Esophagus (tissue), 2 donors: ENCODE data around the gene PVALEF. TPM values are rescaled to one million over a fixed set of nuclear protein-coding genes. Genes with fewer than 3 reads are reported as not detected.
"Not testable (repeated sequence)": the region's sequence is repeated elsewhere in the genome, so short reads cannot be mapped to it uniquely, and the experiment has no call there.

ENCODE experiments used
- H3K27ac ChIP-seq, 2 donors: one replicate each; pipeline ENCODE4 v1.5.1; 2013; ENCODE audit warnings: low read depth in 2 of 2, mild to moderate bottlenecking in 2 of 2, inconsistent platforms in 1 of 2, low read length in 1 of 2, moderate library complexity in 1 of 2
- H3K27me3 ChIP-seq, 2 donors: one replicate each; pipeline ENCODE4 v1.6.1; 2013; ENCODE audit warnings: low read length in 2 of 2, control low read depth in 1 of 2, mild to moderate bottlenecking in 1 of 2; ENCODE audit not compliant: insufficient read depth in 2 of 2, control insufficient read depth in 1 of 2
- H3K36me3 ChIP-seq, 2 donors: one replicate each; pipeline ENCODE4 v1.6.1; 2013; ENCODE audit warnings: low read length in 1 of 2; ENCODE audit not compliant: control insufficient read depth in 2 of 2, insufficient read depth in 2 of 2
- H3K4me1 ChIP-seq, 2 donors: one replicate each; pipeline ENCODE4 v1.6.1; 2013; ENCODE audit warnings: low read length in 1 of 2; ENCODE audit not compliant: control insufficient read depth in 2 of 2, insufficient read depth in 2 of 2
- H3K4me3 ChIP-seq, 2 donors: one replicate each; pipeline ENCODE4 v1.5.1; 2013; ENCODE audit warnings: low read length in 2 of 2, mild to moderate bottlenecking in 2 of 2, low read depth in 1 of 2, moderate library complexity in 1 of 2
- H3K9me3 ChIP-seq, 2 donors: one replicate each; pipeline ENCODE4 v1.6.1; 2013; ENCODE audit warnings: mild to moderate bottlenecking in 2 of 2, low read depth in 1 of 2, low read length in 1 of 2, moderate library complexity in 1 of 2; ENCODE audit not compliant: control insufficient read depth in 2 of 2, insufficient read depth in 1 of 2
- WGBS, 2 donors: extraction: QIAGEN DNeasy Blood & Tissue Kit; methylation state at CpG; one replicate each; pipeline ENCODE4 v1.1.7; 2013; 5-methylcytosine and 5-hydroxymethylcytosine counted together
- polyA plus RNA-seq, 2 donors: library from polyadenylated mRNA; stranded (reverse); fragments of 200-250 nt; gene quantifications; one replicate each; pipeline ENCODE4 v1.2.3, GENCODE V29; 2013
- donor health status: healthy with polysubstance abuse.
- donor health status: Bipolar disorder and iron deficiency.

The PVALEF gene
- polyA plus RNA-seq, 2 donors = not detected

DNA sequence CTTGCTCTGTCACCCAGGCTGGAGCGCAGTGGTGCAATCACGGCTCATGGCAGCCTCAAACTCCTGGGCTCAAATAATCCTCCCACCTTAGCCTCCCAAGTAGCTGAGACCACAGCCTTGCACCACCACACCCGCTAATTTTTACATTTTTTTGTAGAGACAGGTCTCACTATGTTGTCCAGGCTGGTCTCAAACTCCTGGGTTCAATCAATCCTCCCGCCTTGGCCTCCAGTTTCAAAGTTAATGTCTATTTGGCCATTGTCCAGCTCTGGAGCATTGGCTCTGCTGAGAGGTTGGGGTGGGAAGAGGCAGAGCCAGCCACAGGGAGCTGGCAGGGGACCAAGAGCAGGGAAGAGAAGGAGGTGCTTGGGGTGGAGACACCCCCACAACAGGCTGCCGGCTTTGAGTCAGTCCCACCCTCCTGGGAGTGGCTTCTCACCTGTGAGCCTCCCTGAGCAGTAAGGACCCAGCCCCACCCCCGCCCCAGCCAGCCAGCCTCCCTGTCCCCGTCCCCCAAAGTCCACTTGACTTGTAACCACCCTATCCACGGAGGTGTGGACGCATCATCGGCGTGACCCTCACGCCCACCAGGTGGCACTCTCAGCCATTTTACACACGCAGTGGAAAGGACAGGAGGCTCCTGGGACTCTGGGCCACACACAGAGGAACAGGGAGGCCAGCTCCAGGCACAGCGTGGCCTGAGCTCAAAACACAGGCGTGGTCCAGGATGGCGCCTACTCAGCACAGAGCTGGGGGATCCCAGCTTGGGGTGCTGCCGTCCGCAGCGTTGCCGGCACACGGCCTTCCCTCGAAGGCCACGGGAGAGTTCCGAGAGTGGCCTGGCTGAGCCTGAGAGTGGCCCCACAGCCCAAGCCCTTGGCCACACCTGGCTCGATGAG is 22.8 kb upstream of the PVALEF start:
- WGBS, 2 donors = 33 to 41% methylated on average over 25 of the region's 25 CpGs
- Histone ChIP-seq H3K4me1 (peaks cover 0 to 12% of the 10 kb centered on the region in 2 donors), H3K27me3 (no peaks in the 10 kb centered on the region), H3K27ac (no peak overlapping the region), H3K36me3 (no peaks in the 10 kb centered on the region), H3K9me3 (peaks cover 0 to 9% of the 10 kb centered on the region in 2 donors), H3K4me3 (no peak overlapping the region)

- 62 to 68% methylated on average over 7 to 11 of the region's 11 CpGs for WGBS, 2 donors
- Histone ChIP-seq H3K4me1 (peaks cover 0 to 7% of the 10 kb centered on the region in 2 donors), H3K27ac (no peak overlapping the region), H3K9me3 (peaks cover 0 to 3% of the 10 kb centered on the region in 2 donors), H3K27me3 (no peaks in the 10 kb centered on the region), H3K4me3 (no peak overlapping the region), H3K36me3 (no peaks in the 10 kb centered on the region)
Observed at GRCh38 chr17:81143200-81143527, 22.1 kb upstream of the PVALEF start.

GRCh38 chr17:81143717-81144422 is 21.4 kb upstream of the PVALEF start:
- WGBS, 2 donors = 70 to 71% methylated on average over 16 to 17 of the region's 17 CpGs

GRCh38 chr17:81144423-81144781 is 20.9 kb upstream of the PVALEF start:
- Histone ChIP-seq H3K4me3 (no peak overlapping the region), H3K27me3 (no peaks in the 10 kb centered on the region), H3K9me3 (no peaks in the 10 kb centered on the region), H3K27ac (no peak overlapping the region), H3K36me3 (no peaks in the 10 kb centered on the region), H3K4me1 (peaks cover 0 to 3% of the 10 kb centered on the region in 2 donors)
- WGBS, 2 donors = 85 to 89% methylated on average over 14 of the region's 14 CpGs

More at GRCh38 chr17:81143717-81144422, 21.4 kb upstream of the PVALEF start:
- H3K27me3 ChIP-seq = no peaks in the 10 kb centered on the region
- no peak overlapping the region for H3K4me3 ChIP-seq
- no peaks in the 10 kb centered on the region for H3K9me3 ChIP-seq
- no peak overlapping the region for H3K27ac ChIP-seq
- H3K36me3 ChIP-seq = no peaks in the 10 kb centered on the region
- peaks cover 0 to 3% of the 10 kb centered on the region in 2 donors for H3K4me1 ChIP-seq

- 80 to 84% methylated on average over 10 of the region's 10 CpGs for WGBS, 2 donors
- not testable (repeated sequence) for H3K4me1 ChIP-seq, H3K4me3 ChIP-seq, H3K27ac ChIP-seq, H3K27me3 ChIP-seq, H3K9me3 ChIP-seq, H3K36me3 ChIP-seq
Observed at GRCh38 chr17:81146208-81146607, 19.1 kb upstream of the PVALEF start.

- Histone ChIP-seq H3K4me1 (peaks cover 0 to 3% of the 10 kb centered on the region in 2 donors), H3K27ac (no peak overlapping the region), H3K4me3 (no peak overlapping the region), H3K27me3 (no peaks in the 10 kb centered on the region), H3K9me3 (no peaks in the 10 kb centered on the region), H3K36me3 (no peaks in the 10 kb centered on the region)
- WGBS, 2 donors = 70 to 75% methylated on average over 10 of the region's 10 CpGs
Observed at GRCh38 chr17:81147701-81148100, 17.6 kb upstream of the PVALEF start.

DNA sequence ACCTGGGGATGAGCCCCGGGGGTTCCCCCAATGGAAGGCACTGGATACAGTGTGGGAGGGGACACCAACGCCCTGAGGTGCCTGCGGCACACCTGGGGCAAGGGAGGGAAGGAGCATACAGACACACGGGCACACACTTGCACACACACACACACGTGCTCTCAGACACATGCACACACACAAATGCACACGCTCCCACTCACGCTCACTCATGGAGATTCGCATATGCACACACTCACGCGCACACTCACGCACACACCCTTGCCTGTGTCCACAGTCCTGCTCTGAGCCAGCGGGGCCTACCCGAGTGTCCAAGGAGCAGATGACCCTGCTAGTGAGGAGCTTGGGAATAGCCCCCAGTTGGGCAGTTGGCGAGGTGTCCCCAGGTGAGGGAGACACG is 16.7 kb upstream of the PVALEF start:
- Histone ChIP-seq H3K4me3 (no peak overlapping the region), H3K27me3 (no peaks in the 10 kb centered on the region), H3K4me1 (no peaks in the 10 kb centered on the region), H3K27ac (no peak overlapping the region), H3K9me3 (no peaks in the 10 kb centered on the region), H3K36me3 (no peaks in the 10 kb centered on the region)
- WGBS, 2 donors = 86% methylated on average over 15 of the region's 15 CpGs

DNA sequence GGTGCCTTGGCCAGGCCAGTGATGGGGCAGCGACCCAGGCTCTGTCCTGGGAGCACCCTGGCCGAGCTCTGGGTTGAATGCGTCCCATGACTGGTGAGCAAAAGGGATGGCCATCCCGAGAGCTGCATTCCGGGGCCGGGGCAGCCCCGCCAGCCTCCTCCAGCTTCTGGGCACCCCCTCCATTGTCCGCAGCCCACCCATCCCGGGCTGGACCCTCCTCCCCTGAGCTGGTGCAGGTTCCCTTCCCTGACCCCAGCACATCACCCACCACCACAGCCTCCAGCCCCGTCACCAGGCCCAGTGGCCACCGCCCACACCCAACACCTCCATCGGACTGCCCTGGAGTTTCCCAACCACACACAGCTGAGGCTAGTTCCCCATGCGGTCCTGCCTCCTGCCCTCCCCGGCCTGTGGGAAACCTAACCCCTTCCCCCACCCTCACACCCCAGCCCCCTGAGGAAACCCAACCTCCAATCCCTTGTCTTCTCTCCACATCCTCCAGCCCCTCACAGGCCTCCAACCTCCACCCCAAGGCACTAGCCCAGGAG is 16.2 kb upstream of the PVALEF start:
- no peaks in the 10 kb centered on the region for H3K36me3 ChIP-seq
- H3K4me1 ChIP-seq = no peaks in the 10 kb centered on the region
- H3K4me3 ChIP-seq = no peak overlapping the region
- no peaks in the 10 kb centered on the region for H3K9me3 ChIP-seq
- no peak overlapping the region for H3K27ac ChIP-seq
- H3K27me3 ChIP-seq = no peaks in the 10 kb centered on the region
- 73 to 75% methylated on average over 14 of the region's 14 CpGs for WGBS, 2 donors

DNA sequence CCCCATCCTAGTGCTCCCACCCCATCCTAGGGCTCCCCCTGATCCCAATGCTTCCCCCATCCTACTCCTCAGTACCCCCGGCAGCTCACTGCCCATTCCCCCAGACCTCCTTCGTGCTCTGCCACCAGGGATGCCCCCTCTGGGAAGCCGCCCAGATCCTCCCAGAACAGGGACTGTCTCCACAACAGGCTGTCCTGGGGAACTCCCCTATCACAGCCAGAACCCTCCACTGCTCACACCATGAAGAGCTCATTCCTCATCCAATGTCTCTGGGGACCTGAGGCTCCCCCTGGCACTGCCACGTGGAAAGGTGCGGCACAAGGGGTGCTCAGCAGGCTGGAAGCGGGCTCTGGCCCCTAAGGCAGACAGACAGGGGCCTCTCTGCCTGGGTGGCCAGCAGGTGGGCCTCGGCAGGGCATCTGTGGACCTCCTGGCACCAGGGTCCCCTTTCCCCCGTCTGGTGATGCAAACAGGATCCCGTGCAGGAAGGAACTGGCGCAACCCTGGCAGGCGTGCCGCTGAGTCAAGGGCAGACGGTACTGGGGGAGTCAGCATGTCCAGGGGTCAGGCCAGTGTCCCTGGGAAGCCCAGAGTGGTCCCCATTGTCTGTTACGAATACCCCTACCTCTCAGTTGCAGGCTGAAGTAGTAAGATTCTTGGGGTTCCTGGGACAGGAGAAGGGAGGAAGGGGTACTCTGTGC is 14.8 kb upstream of the PVALEF start:
- no peak overlapping the region for H3K27ac ChIP-seq
- no peaks in the 10 kb centered on the region for H3K27me3 ChIP-seq
- H3K4me1 ChIP-seq = no peaks in the 10 kb centered on the region
- H3K36me3 ChIP-seq = no peaks in the 10 kb centered on the region
- no peak overlapping the region for H3K4me3 ChIP-seq
- WGBS, 2 donors = 62 to 74% methylated on average over 14 of the region's 14 CpGs
- no peaks in the 10 kb centered on the region for H3K9me3 ChIP-seq
